ENCODE measurements around the gene COL10A1. TPM values are rescaled to one million over a fixed set of nuclear protein-coding genes. Genes with fewer than 3 reads are reported as not detected.

The COL10A1 gene
- total RNA-seq, 1 donor from 2014 or later: not detected

DNA sequence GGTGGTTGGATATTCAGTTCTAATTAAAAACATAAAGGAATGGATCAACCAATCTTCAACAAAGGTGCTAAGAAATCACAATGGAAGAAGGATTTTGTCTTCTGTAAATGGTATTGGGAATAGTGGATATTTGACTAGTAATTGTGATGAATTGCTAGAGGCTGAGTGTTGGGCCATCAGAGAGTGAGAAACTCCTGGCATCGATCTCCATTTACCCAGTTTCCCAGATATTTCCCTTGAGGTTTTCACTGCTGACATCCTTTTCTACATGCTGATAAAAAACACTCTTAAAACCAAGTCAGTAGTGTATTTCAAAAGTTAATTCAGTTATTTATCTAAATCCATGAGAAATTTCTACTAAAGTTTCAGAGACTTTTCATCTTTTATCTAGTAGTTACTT, 40.4 kb upstream of the COL10A1 start:
- H3K36me3 Mint-ChIP-seq: peaks cover 3% of the 10 kb centered on the region
- Histone ChIP-seq H4K20me1 (ENCODE audit: low read depth) (peaks cover 6% of the 10 kb centered on the region), H3K9ac (no peak overlapping the region), H3K79me2 (ENCODE audit: low read depth) (peaks cover 16% of the 10 kb centered on the region), H2AFZ (replicated peaks) (no peak overlapping the region), H3K9me3 (ENCODE audit: low read depth) (no peaks in the 10 kb centered on the region), H3K36me3 (peaks cover 5% of the 10 kb centered on the region), H3K4me3 (no peak overlapping the region), H3K4me2 (no peak overlapping the region), H3F3A (ENCODE audit: low read depth) (no peaks in the 10 kb centered on the region), H3K27ac (no peak overlapping the region), H3K4me1 (peaks cover 5% of the 10 kb centered on the region), H3K27me3 (no peaks in the 10 kb centered on the region)
- no peaks in the 10 kb centered on the region for H3K4me1 Mint-ChIP-seq
- no peak overlapping the region for H3K4me3 Mint-ChIP-seq
- peaks cover 14% of the 10 kb centered on the region for H3K9me3 Mint-ChIP-seq
- DNase-seq (ENCODE audit: low spot score): no peak
- no peak for TF ChIP-seq EZH2 (IDR thresholded peaks at IDR 0.05)
- no peak for TF ChIP-seq EZH2phosphoT487 (IDR thresholded peaks at IDR 0.05)
- TF ChIP-seq CTCF (IDR thresholded peaks at IDR 0.05): no peak
- H3K27ac Mint-ChIP-seq: no peak overlapping the region
- peaks cover 2% of the 10 kb centered on the region for H3K27me3 Mint-ChIP-seq (ENCODE audit: insufficient read depth, low read depth)

DNA sequence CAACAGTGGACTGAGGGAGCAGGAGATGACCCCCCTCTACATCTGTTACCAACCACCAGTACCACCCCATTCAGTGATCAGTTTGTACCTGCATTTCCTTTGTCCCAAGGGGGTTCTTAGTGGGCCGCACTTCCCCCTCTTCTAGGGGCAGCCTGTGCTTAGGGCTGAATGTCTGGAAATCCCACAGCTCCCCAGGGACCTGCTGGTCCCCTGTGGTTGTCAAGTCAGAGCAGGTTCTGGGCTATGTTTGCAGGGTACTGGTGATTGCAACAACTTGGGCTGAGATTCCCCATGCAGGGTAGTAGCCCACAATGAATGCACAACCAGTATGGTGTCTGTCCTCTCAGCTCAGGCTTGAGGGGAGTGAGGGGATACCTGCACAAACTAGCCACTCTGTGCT, 39.7 kb upstream of the COL10A1 start:
- no peak for DNase-seq (ENCODE audit: low spot score)
- Histone ChIP-seq H3K27ac (no peak overlapping the region), H3F3A (ENCODE audit: low read depth) (no peaks in the 10 kb centered on the region), H3K9me3 (ENCODE audit: low read depth) (no peaks in the 10 kb centered on the region), H3K79me2 (ENCODE audit: low read depth) (peaks cover 16% of the 10 kb centered on the region), H2AFZ (replicated peaks) (no peak overlapping the region), H4K20me1 (ENCODE audit: low read depth) (peaks cover 3% of the 10 kb centered on the region), H3K36me3 (peaks cover 5% of the 10 kb centered on the region), H3K4me2 (no peak overlapping the region), H3K9ac (no peak overlapping the region), H3K27me3 (no peaks in the 10 kb centered on the region), H3K4me3 (no peak overlapping the region), H3K4me1 (peaks cover 5% of the 10 kb centered on the region)
- Mint-ChIP-seq H3K27me3 (ENCODE audit: insufficient read depth, low read depth) (peaks cover 2% of the 10 kb centered on the region), H3K36me3 (peaks cover 3% of the 10 kb centered on the region), H3K9me3 (peaks cover 14% of the 10 kb centered on the region), H3K4me3 (no peak overlapping the region), H3K27ac (no peak overlapping the region), H3K4me1 (no peaks in the 10 kb centered on the region)
- no peak for TF ChIP-seq EZH2 (IDR thresholded peaks at IDR 0.05)
- TF ChIP-seq CTCF (IDR thresholded peaks at IDR 0.05): no peak
- TF ChIP-seq EZH2phosphoT487 (IDR thresholded peaks at IDR 0.05): no peak

- Mint-ChIP-seq H3K27ac (no peak overlapping the region), H3K27me3 (ENCODE audit: insufficient read depth, low read depth) (no peaks in the 10 kb centered on the region), H3K4me1 (no peaks in the 10 kb centered on the region), H3K9me3 (peaks cover 3% of the 10 kb centered on the region), H3K36me3 (no peaks in the 10 kb centered on the region), H3K4me3 (no peak overlapping the region)
- H3K27ac ChIP-seq: no peak overlapping the region
- H3K36me3 ChIP-seq: no peaks in the 10 kb centered on the region
- H3K27me3 ChIP-seq: no peaks in the 10 kb centered on the region
- no peaks in the 10 kb centered on the region for H3K4me1 ChIP-seq
- DNase-seq (ENCODE audit: low spot score): no peak
- H3K4me2 ChIP-seq: no peak overlapping the region
- no peaks in the 10 kb centered on the region for H4K20me1 ChIP-seq (ENCODE audit: low read depth)
- no peak for TF ChIP-seq CTCF (IDR thresholded peaks at IDR 0.05)
- TF ChIP-seq EZH2 (IDR thresholded peaks at IDR 0.05): no peak
- no peak for TF ChIP-seq EZH2phosphoT487 (IDR thresholded peaks at IDR 0.05)
- H2AFZ ChIP-seq (replicated peaks): no peak overlapping the region
- H3K4me3 ChIP-seq: no peak overlapping the region
- peaks cover 16% of the 10 kb centered on the region for H3K79me2 ChIP-seq (ENCODE audit: low read depth)
- no peak overlapping the region for H3K9ac ChIP-seq
- no peaks in the 10 kb centered on the region for H3F3A ChIP-seq (ENCODE audit: low read depth)
- H3K9me3 ChIP-seq (ENCODE audit: low read depth): no peaks in the 10 kb centered on the region
These were observed 34.0 kb upstream of the COL10A1 start for GRCh38 chr6:116159782-116160524.

All from neural progenitor cell (in vitro differentiated cells).